HCT116 (cell line): ENCODE measurements around the gene TCF12. TPM values are rescaled to one million over a fixed set of nuclear protein-coding genes. Genes with fewer than 3 reads are reported as not detected.

ENCODE experiments used
- ATAC-seq: fragments of 200-7000 bp; cut with Tn5 transposase; 2 replicates; pipeline ENCODE4 v1.9.1; 2020; ENCODE audit warnings: mild to moderate bottlenecking, moderate library complexity
- BruUV-seq: library from RNA; stranded (reverse); fragments of 400-500 nt; replicated peaks from 2 replicates; lab custom pipeline; 2021; lab: Mats Ljungman, UMichigan
- CTCF ChIA-PET: fragments of 300-600 bp; sonication (Branson Sonifier 250); formaldehyde crosslinking; loops from one replicate; lab custom pipeline; 2021; ENCODE audit warnings: antibody characterized with exemption; lab: Charles Lee
- POLR2A ChIA-PET: fragments of 300-600, 350-600 bp; sonication (Branson Sonifier 250); formaldehyde crosslinking; loops from one replicate; lab custom pipeline; 2021; ENCODE audit warnings: antibody characterized with exemption; lab: Charles Lee
- RAD21 ChIA-PET, 2 experiments: fragments of 300-600 bp; sonication (Branson Sonifier 250); formaldehyde crosslinking; loops; one replicate each; lab custom pipeline; 2023; ENCODE audit warnings: low total read pairs in 2 of 2; ENCODE audit not compliant: uncharacterized antibody in 2 of 2, unreplicated experiment in 2 of 2, low non-redundant PET in 1 of 2; lab: Charles Lee
- DNase-seq: peaks from one replicate; pipeline ENCODE4 v3.0.0-alpha.2; 2010; ENCODE audit warnings: low read depth, low spot score
- H2AFZ ChIP-seq: fragments of 200-600 bp; shearing (Covaris generic), sonication (generic); 2 replicates; pipeline ENCODE4 v1.6.1; 2017; ENCODE audit warnings: low read depth, mixed run types, mixed read lengths, antibody characterized with exemption, low read length; ENCODE audit not compliant: poor library complexity, severe bottlenecking
- H3K27ac ChIP-seq: 2 replicates; pipeline ENCODE4 v1.5.1; 2012; ENCODE audit warnings: low read depth, low read length
- H3K27me3 ChIP-seq: fragments of 200-600 bp; sonication (generic); 2 replicates; pipeline ENCODE4 v1.6.1; 2016; ENCODE audit warnings: mixed run types, low read length, mixed read lengths; ENCODE audit not compliant: insufficient read depth
- H3K36me3 ChIP-seq, 2 experiments: fragments of 200-500 bp in 1 of 2; fragments of 200-600 bp in 1 of 2; sonication (Bioruptor generic) in 1 of 2; sonication (generic) in 1 of 2; 2 replicates each; pipeline versions ENCODE4 v1.5.1 to v1.6.1; 2014 to 2016; ENCODE audit warnings: low read length in 2 of 2, inconsistent platforms in 1 of 2, mixed read lengths in 1 of 2, mixed run types in 1 of 2; ENCODE audit not compliant: insufficient read depth in 2 of 2, control insufficient read depth in 1 of 2
- H3K4me1 ChIP-seq, 2 experiments: fragments of 200-600 bp in 1 of 2; sonication (generic) in 1 of 2; 2 replicates each; pipeline versions ENCODE4 v1.5.1 to v1.6.1; 2012 to 2017; ENCODE audit warnings: low read length in 2 of 2, inconsistent platforms in 1 of 2, mild to moderate bottlenecking in 1 of 2, mixed read lengths in 1 of 2, mixed run types in 1 of 2, moderate library complexity in 1 of 2; ENCODE audit not compliant: insufficient read depth in 2 of 2, control insufficient read depth in 1 of 2
- H3K4me2 ChIP-seq: fragments of 200-600 bp; sonication (generic); 2 replicates; pipeline ENCODE4 v1.6.1; 2017; ENCODE audit warnings: mixed run types, low read length, mixed read lengths
- H3K4me3 ChIP-seq, 2 experiments: fragments of 200-600 bp in 1 of 2; sonication (generic) in 1 of 2; replicated peaks in 1 of 2; 2 replicates each; pipeline ENCODE4 v1.5.1; 2011 to 2016; ENCODE audit warnings: low read length in 2 of 2, control low read depth in 1 of 2, low read depth in 1 of 2, mild to moderate bottlenecking in 1 of 2, mixed read lengths in 1 of 2, mixed run types in 1 of 2
- H3K79me2 ChIP-seq: fragments of 200-600 bp; sonication (generic); 2 replicates; pipeline ENCODE4 v1.6.1; 2017; ENCODE audit warnings: mild to moderate bottlenecking, mixed run types, low read length, moderate library complexity, mixed read lengths; ENCODE audit not compliant: insufficient read depth
- H3K9ac ChIP-seq: fragments of 200-600 bp; sonication (generic); 2 replicates; pipeline ENCODE4 v1.6.1; 2016; ENCODE audit warnings: low read length, mixed read lengths
- H3K9me2 ChIP-seq: fragments of 200-600 bp; sonication (generic), shearing (Covaris generic); 2 replicates; pipeline ENCODE4 v1.6.1; 2017; ENCODE audit warnings: mixed run types, mild to moderate bottlenecking, moderate library complexity; ENCODE audit not compliant: insufficient read depth
- H3K9me3 ChIP-seq, 2 experiments: fragments of 200-500 bp in 1 of 2; fragments of 200-600 bp in 1 of 2; sonication (Bioruptor generic) in 1 of 2; sonication (generic) in 1 of 2; 2 replicates each; pipeline ENCODE4 v1.6.1; 2014 to 2017; ENCODE audit warnings: low read length in 2 of 2, mixed read lengths in 2 of 2, inconsistent platforms in 1 of 2, low read depth in 1 of 2, mild to moderate bottlenecking in 1 of 2, mixed run types in 1 of 2, moderate library complexity in 1 of 2; ENCODE audit not compliant: control insufficient read depth in 1 of 2, insufficient read depth in 1 of 2
- H4K20me1 ChIP-seq: fragments of 200-600 bp; sonication (generic), shearing (Covaris generic); 2 replicates; pipeline ENCODE4 v1.6.1; 2017; ENCODE audit warnings: mixed run types, mild to moderate bottlenecking, moderate library complexity; ENCODE audit not compliant: insufficient read depth
- EZH2phosphoT487 ChIP-seq: fragments of 200-600 bp; IDR thresholded peaks from 2 replicates; pipeline ENCODE4 v1.6.1; 2018; ENCODE audit warnings: antibody characterized with exemption, borderline replicate concordance
- RAD21 ChIP-seq: IDR thresholded peaks from 2 replicates; pipeline ENCODE4 v1.6.1; 2012; ENCODE audit warnings: low read depth, mild to moderate bottlenecking
- REST ChIP-seq: IDR thresholded peaks from 2 replicates; pipeline ENCODE4 v1.6.1; 2012; ENCODE audit warnings: low read depth
- SP1 ChIP-seq: IDR thresholded peaks from 2 replicates; pipeline ENCODE4 v1.6.1; 2012; ENCODE audit warnings: low read depth
- ZBTB33 ChIP-seq: IDR thresholded peaks from 2 replicates; pipeline ENCODE4 v1.6.1; 2011; ENCODE audit warnings: mild to moderate bottlenecking, low read length, moderate library complexity; ENCODE audit not compliant: insufficient replicate concordance; ENCODE audit errors: extremely low read depth
- intact Hi-C: fragments of 100-400 bp; cut with micrococcal nuclease; formaldehyde crosslinking; loops from 2 replicates; pipeline ENCODE4 v1.10.0; 2022
- total RNA-seq: library from RNA; stranded (reverse); gene quantifications from one replicate; pipeline ENCODE4 v1.2.1, GENCODE V29; 2021; ENCODE audit not compliant: unreplicated experiment

TCF12 gene
- total RNA-seq, 1 experiment from 2014 or later, result 71.6 TPM

DNA sequence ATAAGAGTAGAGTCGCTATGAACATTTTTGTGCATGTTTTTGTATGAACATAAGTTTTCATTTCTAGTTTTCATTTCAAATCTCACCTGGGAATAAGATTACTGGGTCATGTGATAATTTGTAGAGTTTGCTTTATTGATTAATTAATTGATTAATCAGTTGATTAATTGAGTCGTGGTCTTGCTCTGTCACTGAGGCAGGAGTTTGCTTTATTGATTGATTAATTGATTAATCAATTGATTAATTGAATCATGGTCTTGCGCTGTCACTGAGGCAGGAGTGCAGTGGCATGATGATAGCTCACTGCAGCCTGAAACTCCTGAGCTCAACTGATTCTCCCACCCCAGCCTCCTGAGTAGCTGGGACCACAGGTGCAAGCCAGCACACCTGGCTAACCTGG is 111.6 kb downstream of the TCF12 start:
- DNase-seq (no peak), ATAC-seq (no peak)
- H4K20me1 ChIP-seq, result no peaks in the 10 kb centered on the region; the same call in 1 of the 2 replicates
- peaks cover 70% of the 10 kb centered on the region for H3K79me2 ChIP-seq
- no TSS peak for BruUV-seq
- H2AFZ ChIP-seq, result no peak overlapping the region
- no peaks in the 10 kb centered on the region for H3K9me3 ChIP-seq
- no peaks in the 10 kb centered on the region for H3K27me3 ChIP-seq
- ChIA-PET RAD21 (no interaction called here), POLR2A (no interaction called here), CTCF (no interaction called here)
- H3K4me1 ChIP-seq, result no peaks in the 10 kb centered on the region
- H3K4me2 ChIP-seq, result no peak overlapping the region
- no peaks in the 10 kb centered on the region for H3K36me3 ChIP-seq
- H3K27ac ChIP-seq, result no peak overlapping the region
- no peak for TF ChIP-seq REST
- TF ChIP-seq RAD21, result no peak
- TF ChIP-seq EZH2phosphoT487, result no peak
- TF ChIP-seq ZBTB33, result no peak
- TF ChIP-seq SP1, result no peak
- H3K9ac ChIP-seq, result no peak overlapping the region
- no peak overlapping the region for H3K4me3 ChIP-seq
- intact Hi-C loops, result no loop called here
- H3K9me2 ChIP-seq, result no peaks in the 10 kb centered on the region
